ENCODE measurements around the gene DNAJC4. TPM values are rescaled to one million over a fixed set of nuclear protein-coding genes. Genes with fewer than 3 reads are reported as not detected.

The DNAJC4 gene
- total RNA-seq, 1 experiment from 2014 or later: 57.1 TPM

- Histone ChIP-seq H3K4me2 (peak overlapping the region; percentile 91), H3K4me3 (peak overlapping the region; percentile 63), H2AFZ (peak overlapping the region; percentile 78), H3K36me3 (ENCODE audit: low read depth) (no peaks in the 10 kb centered on the region), H3K79me2 (ENCODE audit: low read depth) (peaks cover 25% of the 10 kb centered on the region), H4K20me1 (ENCODE audit: insufficient read depth) (no peaks in the 10 kb centered on the region), H3K27ac (peak overlapping the region; percentile 89), H3K9me2 (ENCODE audit: insufficient read depth) (no peaks in the 10 kb centered on the region), H3K27me3 (ENCODE audit: insufficient read depth, low read depth) (no peaks in the 10 kb centered on the region), H3F3A (ENCODE audit: insufficient read depth, low read depth) (peaks cover 54% of the 10 kb centered on the region), H3K9me3 (ENCODE audit: insufficient read depth, low read depth) (no peaks in the 10 kb centered on the region), H3K4me1 (replicated peaks; ENCODE audit: insufficient read depth) (peaks cover 25% of the 10 kb centered on the region)
- TF ChIP-seq CTCF (conservative IDR thresholded peaks at IDR 0.05) (peak; percentile 35; the same call in 1 of the 2 replicates), EZH2 (IDR thresholded peaks at IDR 0.05; ENCODE audit: low read depth) (no peak)
- TSS peak; percentile 59 for BruUV-seq (replicated peaks)
- POLR2A ChIA-PET (ENCODE audit: unreplicated experiment): interaction anchor here (0.5 to 0.7 kb wide), 6 partner anchors 18 to 1542 kb away, joined by 3 to 13 read pairs (median 4); partner anchors contain the start of genes FKBP2, HNRNPUL2 and TRMT112
- CTCF ChIA-PET: interaction anchor here (0.5 to 1.0 kb wide), 5 partner anchors 18 to 1063 kb away, joined by 3 to 6 read pairs (median 5); partner anchors contain the start of gene PRDX5
- peak; percentile 99 for DNase-seq
- intact Hi-C loops (cut with micrococcal nuclease; ENCODE audit: unreplicated experiment): loop anchor here (1.0 kb wide), 5 partner anchors 16 to 65 kb away; partner anchors contain the start of genes ESRRA, FKBP2 and GPR137
Measured at GRCh38 chr11:64269540-64270220, 39.3 kb downstream of the DNAJC4 start.

- DNase-seq: peak in 1 of 2 experiments; percentile 18
- Histone ChIP-seq H3K27me3 (ENCODE audit: insufficient read depth, low read depth) (no peaks in the 10 kb centered on the region), H3K36me3 (ENCODE audit: low read depth) (no peaks in the 10 kb centered on the region), H4K20me1 (ENCODE audit: insufficient read depth) (no peaks in the 10 kb centered on the region), H3F3A (ENCODE audit: insufficient read depth, low read depth) (peaks cover 53% of the 10 kb centered on the region), H2AFZ (no peak overlapping the region), H3K4me3 (no peak overlapping the region), H3K4me2 (no peak overlapping the region), H3K79me2 (ENCODE audit: low read depth) (peaks cover 25% of the 10 kb centered on the region), H3K4me1 (replicated peaks; ENCODE audit: insufficient read depth) (peaks cover 29% of the 10 kb centered on the region), H3K9me2 (ENCODE audit: insufficient read depth) (no peaks in the 10 kb centered on the region), H3K9me3 (ENCODE audit: insufficient read depth, low read depth) (no peaks in the 10 kb centered on the region), H3K27ac (no peak overlapping the region)
- ChIA-PET CTCF (interaction anchor here (1.0 to 1.1 kb wide), 2 partner anchors 29 to 57 kb away, joined by 3 to 5 read pairs; no protein-coding TSS in a partner anchor), POLR2A (ENCODE audit: unreplicated experiment) (interaction anchor here (0.7 kb wide), 1 partner anchor 662 kb away, joined by 18 read pairs; no protein-coding TSS in a partner anchor)
- intact Hi-C loops (cut with micrococcal nuclease; ENCODE audit: unreplicated experiment): no loop called here
- BruUV-seq (replicated peaks): no TSS peak
- TF ChIP-seq CTCF (conservative IDR thresholded peaks at IDR 0.05) (no peak), EZH2 (IDR thresholded peaks at IDR 0.05; ENCODE audit: low read depth) (no peak)
Measured at GRCh38 chr11:64275031-64275800, 44.9 kb downstream of the DNAJC4 start.

- Histone ChIP-seq H3K27me3 (ENCODE audit: insufficient read depth, low read depth) (no peaks in the 10 kb centered on the region), H3K27ac (0 out of 2 replicates have a peak overlapping the region, but pooled peaks have one; percentile 27), H3K79me2 (ENCODE audit: low read depth) (peaks cover 25% of the 10 kb centered on the region), H3F3A (ENCODE audit: insufficient read depth, low read depth) (peaks cover 49% of the 10 kb centered on the region), H3K36me3 (ENCODE audit: low read depth) (no peaks in the 10 kb centered on the region), H3K9me2 (ENCODE audit: insufficient read depth) (no peaks in the 10 kb centered on the region), H3K9me3 (ENCODE audit: insufficient read depth, low read depth) (no peaks in the 10 kb centered on the region), H3K4me2 (no peak overlapping the region), H2AFZ (no peak overlapping the region), H3K4me3 (no peak overlapping the region), H4K20me1 (ENCODE audit: insufficient read depth) (no peaks in the 10 kb centered on the region), H3K4me1 (replicated peaks; ENCODE audit: insufficient read depth) (peaks cover 29% of the 10 kb centered on the region)
- peak in 1 of 2 experiments; percentile 26 for DNase-seq
- CTCF ChIA-PET: interaction anchor here (1.0 to 1.6 kb wide), 3 partner anchors 29 to 56 kb away, joined by 3 to 13 read pairs (median 5); partner anchors contain the start of gene PRDX5
- TSS peak; percentile 13 for BruUV-seq (replicated peaks)
- POLR2A ChIA-PET (ENCODE audit: unreplicated experiment): interaction anchor here (0.7 kb wide), 2 partner anchors 27 to 662 kb away, joined by 7 to 18 read pairs; no protein-coding TSS in a partner anchor
- intact Hi-C loops (cut with micrococcal nuclease; ENCODE audit: unreplicated experiment): loop anchor here (2.0 kb wide), 3 partner anchors 41 to 83 kb away; partner anchors contain the start of genes RPS6KA4 and VEGFB
- TF ChIP-seq CTCF (conservative IDR thresholded peaks at IDR 0.05): no peak
- no peak for TF ChIP-seq EZH2 (IDR thresholded peaks at IDR 0.05; ENCODE audit: low read depth)
Measured at GRCh38 chr11:64275841-64276240, 45.5 kb downstream of the DNAJC4 start.

Measured in PC-9 (cell line).